Measurements from ENCODE around the gene PDLIM1. TPM values are rescaled to one million over a fixed set of nuclear protein-coding genes. Genes with fewer than 3 reads are reported as not detected.

PDLIM1 gene
- total RNA-seq, 1 experiment from 2014 or later: 115 TPM

DNA sequence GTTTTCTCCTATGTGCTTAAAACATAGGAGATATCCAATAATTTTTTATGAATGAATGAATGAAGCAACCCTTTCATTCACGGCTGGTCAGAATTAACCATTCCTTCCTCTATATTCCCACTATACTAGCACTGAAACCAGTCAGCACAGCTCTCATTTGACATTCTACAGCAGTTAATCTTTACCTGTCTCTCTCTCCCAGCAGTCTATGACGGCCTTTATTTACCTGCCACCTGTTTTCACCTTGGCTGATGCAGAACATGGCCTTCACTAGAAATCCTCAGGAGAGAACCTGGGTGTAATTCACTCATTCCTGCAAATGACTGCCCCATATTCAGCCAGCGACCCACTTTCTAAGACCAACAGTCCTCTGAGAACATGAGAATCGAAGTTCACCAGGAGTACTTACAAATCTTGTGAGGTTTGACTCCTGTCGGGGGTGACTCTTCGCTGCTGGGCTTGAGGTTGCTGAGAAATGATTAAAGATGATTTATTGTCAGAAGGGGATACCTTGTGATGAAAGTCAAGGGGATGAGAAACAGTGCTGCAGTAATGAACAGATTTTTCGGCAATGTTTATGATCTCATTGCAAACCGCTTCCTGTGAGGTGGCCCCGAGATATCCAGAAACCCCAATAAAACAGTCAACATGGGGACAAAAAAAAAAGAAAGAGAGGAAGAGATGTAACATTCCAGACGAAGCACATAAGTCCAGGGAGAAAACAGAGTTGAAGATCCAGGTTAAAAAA lies 30.9 kb upstream of the PDLIM1 start:
- no peak overlapping the region for H2AFZ ChIP-seq (ENCODE audit: low read length)
- H3K4me2 ChIP-seq (ENCODE audit: insufficient read depth, insufficient read length, low read length): no peak overlapping the region
- H3K18ac ChIP-seq (ENCODE audit: insufficient read length, low read depth, low read length): no peak overlapping the region
- no peak overlapping the region for H2BK5ac ChIP-seq (ENCODE audit: insufficient read length, low read length)
- H2AK5ac ChIP-seq (ENCODE audit: insufficient read length, low read length): no peak overlapping the region
- H4K91ac ChIP-seq (ENCODE audit: insufficient read length, low read depth, low read length): no peak overlapping the region
- H3K23ac ChIP-seq (ENCODE audit: insufficient read length, low read depth, low read length): no peak overlapping the region
- peaks cover 3 to 11% of the 10 kb centered on the region in 2 experiments; a peak in 3 of 4 replicates for H3K4me1 Mint-ChIP-seq
- no peaks in the 10 kb centered on the region for H3K79me1 ChIP-seq (ENCODE audit: insufficient read depth, low read depth, low read length, poor library complexity, severe bottlenecking)
- H2BK15ac ChIP-seq (ENCODE audit: low read depth, low read length): no peak overlapping the region
- no peak overlapping the region for H4K8ac ChIP-seq (replicated peaks; ENCODE audit: insufficient read length, low read depth, low read length)
- no CpG with 5 or more reads among the region's 10 CpGs for WGBS (ENCODE audit: extremely low coverage, insufficient read length, low lambda C conversion rate)
- H3K4me3 Mint-ChIP-seq: no peak overlapping the region
- H3T11ph ChIP-seq (ENCODE audit: low read length): no peak overlapping the region
- peaks cover 2 to 16% (median 13%) of the 10 kb centered on the region in 3 experiments; a peak in 6 of 7 replicates for H3K36me3 Mint-ChIP-seq (ENCODE audit: insufficient read depth in 1 of 3, low read depth in 3 of 3)
- no peak overlapping the region for H3K27ac ChIP-seq (ENCODE audit: insufficient read length, low read depth, low read length)
- no peak overlapping the region for H3K9ac ChIP-seq (ENCODE audit: extremely low read depth, insufficient read length, low read length)
- H4K5ac ChIP-seq (ENCODE audit: insufficient read length, low read depth, low read length): no peak overlapping the region
- H3K4me1 ChIP-seq (ENCODE audit: insufficient read depth, low read length): no peaks in the 10 kb centered on the region
- no peak overlapping the region for H2BK20ac ChIP-seq (ENCODE audit: low read depth, low read length, poor library complexity, severe bottlenecking)
- TF ChIP-seq, protein P1, sequence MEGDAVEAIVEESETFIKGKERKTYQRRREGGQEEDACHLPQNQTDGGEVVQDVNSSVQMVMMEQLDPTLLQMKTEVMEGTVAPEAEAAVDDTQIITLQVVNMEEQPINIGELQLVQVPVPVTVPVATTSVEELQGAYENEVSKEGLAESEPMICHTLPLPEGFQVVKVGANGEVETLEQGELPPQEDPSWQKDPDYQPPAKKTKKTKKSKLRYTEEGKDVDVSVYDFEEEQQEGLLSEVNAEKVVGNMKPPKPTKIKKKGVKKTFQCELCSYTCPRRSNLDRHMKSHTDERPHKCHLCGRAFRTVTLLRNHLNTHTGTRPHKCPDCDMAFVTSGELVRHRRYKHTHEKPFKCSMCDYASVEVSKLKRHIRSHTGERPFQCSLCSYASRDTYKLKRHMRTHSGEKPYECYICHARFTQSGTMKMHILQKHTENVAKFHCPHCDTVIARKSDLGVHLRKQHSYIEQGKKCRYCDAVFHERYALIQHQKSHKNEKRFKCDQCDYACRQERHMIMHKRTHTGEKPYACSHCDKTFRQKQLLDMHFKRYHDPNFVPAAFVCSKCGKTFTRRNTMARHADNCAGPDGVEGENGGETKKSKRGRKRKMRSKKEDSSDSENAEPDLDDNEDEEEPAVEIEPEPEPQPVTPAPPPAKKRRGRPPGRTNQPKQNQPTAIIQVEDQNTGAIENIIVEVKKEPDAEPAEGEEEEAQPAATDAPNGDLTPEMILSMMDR (conservative IDR thresholded peaks at IDR 0.05): no peak
- H4K20me1 ChIP-seq (ENCODE audit: control insufficient read depth, insufficient read depth, insufficient read length): no peaks in the 10 kb centered on the region
- no peak overlapping the region for H3K27ac Mint-ChIP-seq
- no peak overlapping the region for H3K4ac ChIP-seq (ENCODE audit: low read depth, low read length)
- H2BK120ac ChIP-seq (ENCODE audit: low read depth, low read length, poor library complexity, severe bottlenecking): no peak overlapping the region
- no peaks in the 10 kb centered on the region for H3K27me3 ChIP-seq (ENCODE audit: insufficient read depth, low read length)
- no peaks in the 10 kb centered on the region for H3K79me2 ChIP-seq (ENCODE audit: insufficient read depth, low read length)
- H3K9me3 Mint-ChIP-seq: no peaks in the 10 kb centered on the region
- H3K9me3 ChIP-seq (ENCODE audit: control insufficient read depth, low read depth, low read length): no peaks in the 10 kb centered on the region
- no peak overlapping the region for H2BK12ac ChIP-seq (ENCODE audit: insufficient read length, low read depth, low read length)
- no peak for DNase-seq
- H3K27me3 Mint-ChIP-seq (ENCODE audit: low read depth): peaks cover under 1% of the 10 kb centered on the region; the same call in 1 of the 2 replicates
- H3K14ac ChIP-seq (ENCODE audit: insufficient read depth, low read length): no peak overlapping the region
- H3K23me2 ChIP-seq (ENCODE audit: insufficient read length, low read depth, low read length, poor library complexity, severe bottlenecking): no peaks in the 10 kb centered on the region
- no peak overlapping the region for H3K56ac ChIP-seq (ENCODE audit: insufficient read length, low read depth, low read length)
